MM.1S (cell line): ENCODE data around the gene ZBTB42.

Experiments
- DNase-seq: peaks from one replicate; pipeline ENCODE4 v3.0.0-alpha.2; 2015
- H2AFZ ChIP-seq: fragments of 300-600 bp; sonication (generic); 2 replicates; pipeline ENCODE4 v1.6.0; 2016; ENCODE audit warnings: antibody characterized with exemption, low read length
- H3F3A ChIP-seq: fragments of 300-600 bp; sonication (generic); 2 replicates; pipeline ENCODE4 v1.6.1; 2016; ENCODE audit warnings: mild to moderate bottlenecking, antibody characterized with exemption, low read length, moderate library complexity, mixed read lengths; ENCODE audit not compliant: insufficient read depth
- H3K27ac ChIP-seq: fragments of 300-600 bp; sonication (generic); 2 replicates; pipeline ENCODE4 v1.5.1; 2016; ENCODE audit warnings: mild to moderate bottlenecking, low read length
- H3K27me3 ChIP-seq: fragments of 300-600 bp; sonication (generic); replicated peaks from 2 replicates; pipeline ENCODE4 v1.6.0; 2016; ENCODE audit warnings: low read length; ENCODE audit not compliant: insufficient read depth
- H3K36me3 ChIP-seq: fragments of 300-600 bp; sonication (generic); replicated peaks from 2 replicates; pipeline ENCODE4 v1.6.1; 2016; ENCODE audit warnings: mild to moderate bottlenecking, low read length, mixed read lengths; ENCODE audit not compliant: insufficient read depth
- H3K4me1 ChIP-seq: fragments of 300-600 bp; sonication (generic); 2 replicates; pipeline ENCODE4 v1.6.1; 2016; ENCODE audit warnings: low read length, mixed read lengths
- H3K4me2 ChIP-seq: fragments of 300-600 bp; sonication (generic); 2 replicates; pipeline ENCODE4 v1.6.0; 2016; ENCODE audit warnings: low read depth, low read length
- H3K4me3 ChIP-seq: fragments of 300-600 bp; sonication (generic); 2 replicates; pipeline ENCODE4 v1.5.1; 2016; ENCODE audit warnings: low read length, mixed read lengths
- H3K79me2 ChIP-seq: fragments of 300-600 bp; sonication (generic); 2 replicates; pipeline ENCODE4 v1.6.1; 2016; ENCODE audit warnings: mixed run types, low read length, mixed read lengths
- H3K9ac ChIP-seq: fragments of 300-600 bp; sonication (generic); 2 replicates; pipeline ENCODE4 v1.6.1; 2016; ENCODE audit warnings: low read length, mixed read lengths
- H3K9me2 ChIP-seq: fragments of 300-600 bp; sonication (generic); replicated peaks from 2 replicates; pipeline ENCODE4 v1.6.1; 2016; ENCODE audit warnings: mild to moderate bottlenecking, low read length, mixed read lengths; ENCODE audit not compliant: insufficient read depth
- H3K9me3 ChIP-seq: fragments of 300-600 bp; sonication (generic); replicated peaks from 2 replicates; pipeline ENCODE4 v1.6.1; 2016; ENCODE audit warnings: mild to moderate bottlenecking, low read length, mixed read lengths; ENCODE audit not compliant: insufficient read depth
- H4K20me1 ChIP-seq: fragments of 300-600 bp; sonication (generic); 2 replicates; pipeline ENCODE4 v1.6.1; 2016; ENCODE audit warnings: mild to moderate bottlenecking, low read length, moderate library complexity, mixed read lengths; ENCODE audit not compliant: insufficient read depth
- EZH2 ChIP-seq: fragments of 300-600 bp; sonication (generic); optimal IDR thresholded peaks from 2 replicates; pipeline ENCODE3; 2017; ENCODE audit warnings: low read depth, mild to moderate bottlenecking, antibody characterized with exemption, low read length, mixed read lengths
- EZH2phosphoT487 ChIP-seq: fragments of 300-600 bp; sonication (generic); IDR thresholded peaks from 2 replicates; pipeline ENCODE4 v1.6.1; 2018; ENCODE audit warnings: antibody characterized with exemption, low read length
- TF ChIP-seq, protein P1 (sequence below): fragments of 300-600 bp; sonication (generic); IDR thresholded peaks from 2 replicates; pipeline ENCODE4 v1.5.1; 2016; ENCODE audit warnings: antibody characterized with exemption, low read length, mixed read lengths

The ZBTB42 gene

DNA sequence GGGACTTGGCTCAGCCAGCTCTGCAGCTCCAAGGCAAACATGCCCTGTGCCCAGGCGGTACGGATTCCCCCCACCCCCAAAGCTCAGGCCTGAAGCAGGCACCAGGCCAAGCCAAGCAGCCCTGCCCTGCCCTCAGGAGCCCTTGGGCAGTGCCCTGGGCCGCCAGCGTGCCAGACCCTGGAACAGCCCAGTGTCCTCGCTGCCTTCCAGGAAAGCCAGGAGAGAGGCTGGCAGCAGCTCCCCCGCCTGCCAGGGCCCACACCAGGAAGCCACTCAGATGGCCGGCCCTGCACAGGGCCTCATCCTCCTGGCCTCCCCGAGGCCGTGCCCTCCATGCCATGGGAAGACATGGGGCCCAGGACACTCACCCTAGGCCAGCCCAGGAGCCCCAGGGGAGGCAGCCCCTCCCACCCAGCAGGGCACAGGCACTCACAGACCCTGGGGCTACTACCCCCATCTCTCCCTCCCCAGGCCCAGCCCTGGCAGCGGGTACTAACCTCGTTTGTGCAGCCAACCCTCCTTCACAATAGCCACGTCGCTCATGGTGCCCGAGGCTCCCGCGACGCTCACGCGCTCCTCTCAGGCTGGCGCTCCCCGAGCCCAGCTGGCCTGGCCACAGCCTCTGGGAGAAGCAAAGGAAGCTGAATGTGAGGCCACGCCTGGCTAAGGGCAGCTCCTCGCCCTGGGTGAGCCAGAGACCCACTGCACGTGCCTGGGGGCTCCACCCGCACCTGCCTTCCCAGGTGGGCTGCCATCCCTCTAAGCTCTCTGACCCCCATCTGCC, 8.6 kb upstream of the ZBTB42 start:
- TF ChIP-seq, protein P1, sequence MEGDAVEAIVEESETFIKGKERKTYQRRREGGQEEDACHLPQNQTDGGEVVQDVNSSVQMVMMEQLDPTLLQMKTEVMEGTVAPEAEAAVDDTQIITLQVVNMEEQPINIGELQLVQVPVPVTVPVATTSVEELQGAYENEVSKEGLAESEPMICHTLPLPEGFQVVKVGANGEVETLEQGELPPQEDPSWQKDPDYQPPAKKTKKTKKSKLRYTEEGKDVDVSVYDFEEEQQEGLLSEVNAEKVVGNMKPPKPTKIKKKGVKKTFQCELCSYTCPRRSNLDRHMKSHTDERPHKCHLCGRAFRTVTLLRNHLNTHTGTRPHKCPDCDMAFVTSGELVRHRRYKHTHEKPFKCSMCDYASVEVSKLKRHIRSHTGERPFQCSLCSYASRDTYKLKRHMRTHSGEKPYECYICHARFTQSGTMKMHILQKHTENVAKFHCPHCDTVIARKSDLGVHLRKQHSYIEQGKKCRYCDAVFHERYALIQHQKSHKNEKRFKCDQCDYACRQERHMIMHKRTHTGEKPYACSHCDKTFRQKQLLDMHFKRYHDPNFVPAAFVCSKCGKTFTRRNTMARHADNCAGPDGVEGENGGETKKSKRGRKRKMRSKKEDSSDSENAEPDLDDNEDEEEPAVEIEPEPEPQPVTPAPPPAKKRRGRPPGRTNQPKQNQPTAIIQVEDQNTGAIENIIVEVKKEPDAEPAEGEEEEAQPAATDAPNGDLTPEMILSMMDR, result no peak
- TF ChIP-seq EZH2phosphoT487 (no peak), EZH2 (no peak)
- Histone ChIP-seq H3K4me1 (0 out of 2 replicates have a peak, but pooled peaks cover 3% of the 10 kb centered on the region), H3F3A (0 out of 2 replicates have a peak, but pooled peaks cover 3% of the 10 kb centered on the region), H3K9ac (no peak overlapping the region), H3K79me2 (peaks cover 35% of the 10 kb centered on the region), H3K9me3 (no peaks in the 10 kb centered on the region), H3K9me2 (no peaks in the 10 kb centered on the region), H3K36me3 (no peaks in the 10 kb centered on the region), H3K4me3 (no peak overlapping the region), H3K4me2 (no peak overlapping the region), H3K27ac (no peak overlapping the region), H4K20me1 (no peaks in the 10 kb centered on the region), H3K27me3 (no peaks in the 10 kb centered on the region), H2AFZ (no peak overlapping the region)
- DNase-seq, result no peak

DNA sequence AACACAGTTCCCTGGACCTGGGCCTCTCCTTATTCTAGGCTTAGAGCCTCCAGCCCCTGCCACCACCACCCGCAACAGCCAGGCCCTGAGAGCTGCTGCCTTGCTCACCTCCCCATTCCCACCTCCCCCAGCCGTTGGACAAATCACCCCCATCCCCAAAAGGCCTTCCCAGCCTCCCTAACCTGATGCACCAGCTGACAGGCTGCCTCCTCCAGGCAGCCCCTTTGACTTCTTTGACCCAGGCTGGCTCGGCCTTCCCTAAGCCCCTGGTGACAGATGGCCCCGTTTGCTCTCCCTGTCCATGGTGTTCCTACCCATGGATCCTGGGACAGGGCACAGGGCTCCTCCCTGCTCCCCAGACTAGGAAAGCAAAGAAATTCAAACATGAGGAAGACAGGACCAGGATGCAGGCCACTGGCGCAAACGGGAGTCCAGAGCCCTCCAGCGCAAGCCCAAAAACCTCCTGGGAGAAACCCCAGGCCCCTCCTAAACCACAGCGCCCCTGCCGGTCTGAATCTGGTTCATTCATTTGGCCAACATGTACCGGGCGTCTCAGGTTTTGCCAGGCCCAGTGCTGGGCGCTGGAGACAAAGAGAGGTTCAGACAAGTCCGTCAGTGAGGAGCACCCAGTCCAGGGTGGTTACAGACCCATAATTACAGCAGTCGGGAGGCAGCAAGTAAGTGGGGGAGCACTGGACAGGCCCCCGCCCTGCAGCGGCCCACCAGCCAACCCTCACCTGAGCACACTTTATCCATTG, 7.8 kb upstream of the ZBTB42 start:
- TF ChIP-seq, protein P1, result no peak
- TF ChIP-seq EZH2 (no peak), EZH2phosphoT487 (no peak)
- H4K20me1 ChIP-seq, result no peaks in the 10 kb centered on the region
- H3K4me1 ChIP-seq, result peaks cover 11% of the 10 kb centered on the region; the same call in 1 of the 2 replicates
- no peaks in the 10 kb centered on the region for H3K36me3 ChIP-seq
- H3K4me2 ChIP-seq, result no peak overlapping the region
- no peak overlapping the region for H2AFZ ChIP-seq
- no peaks in the 10 kb centered on the region for H3K27me3 ChIP-seq
- H3K9me3 ChIP-seq, result no peaks in the 10 kb centered on the region
- no peak for DNase-seq
- H3K27ac ChIP-seq, result no peak overlapping the region
- no peaks in the 10 kb centered on the region for H3K9me2 ChIP-seq
- H3K79me2 ChIP-seq, result peaks cover 35% of the 10 kb centered on the region
- no peak overlapping the region for H3K9ac ChIP-seq
- H3K4me3 ChIP-seq, result no peak overlapping the region
- 0 out of 2 replicates have a peak, but pooled peaks cover 3% of the 10 kb centered on the region for H3F3A ChIP-seq

- H4K20me1 ChIP-seq, result no peaks in the 10 kb centered on the region
- no peaks in the 10 kb centered on the region for H3K9me2 ChIP-seq
- H3K4me3 ChIP-seq, result no peak overlapping the region
- no peak for DNase-seq
- H3K79me2 ChIP-seq, result peaks cover 35% of the 10 kb centered on the region
- H3K27ac ChIP-seq, result no peak overlapping the region
- 0 out of 2 replicates have a peak, but pooled peaks cover 3% of the 10 kb centered on the region for H3F3A ChIP-seq
- no peaks in the 10 kb centered on the region for H3K27me3 ChIP-seq
- no peak overlapping the region for H2AFZ ChIP-seq
- no peak for TF ChIP-seq EZH2
- TF ChIP-seq, protein P1, result no peak
- no peak for TF ChIP-seq EZH2phosphoT487
- H3K4me1 ChIP-seq, result peaks cover 12% of the 10 kb centered on the region; the same call in 1 of the 2 replicates
- H3K9ac ChIP-seq, result no peak overlapping the region
- no peaks in the 10 kb centered on the region for H3K36me3 ChIP-seq
- no peaks in the 10 kb centered on the region for H3K9me3 ChIP-seq
- H3K4me2 ChIP-seq, result peak overlapping the region; percentile 76; the same call in 1 of the 2 replicates
These were observed 7.3 kb upstream of the ZBTB42 start for GRCh38 chr14:104793703-104793959.
